GM23338 (cell line): ENCODE results near the gene MYOM1. TPM values are rescaled to one million over a fixed set of nuclear protein-coding genes. Genes with fewer than 3 reads are reported as not detected.

Experiments
- ATAC-seq: fragments of 200-7000 bp; cut with Tn5 transposase; 3 replicates; pipeline ENCODE4 v1.9.1; 2020
- DNase-seq: peaks from one replicate; pipeline ENCODE4 v3.0.0-alpha.2; 2015; ENCODE audit warnings: low spot score
- H2AFZ ChIP-seq: fragments of 200-600 bp; sonication (generic); 2 replicates; pipeline ENCODE4 v1.8.0; 2016; ENCODE audit warnings: antibody characterized with exemption, mild to moderate bottlenecking, moderate library complexity
- H3F3A ChIP-seq: fragments of 200-600 bp; sonication (generic); replicated peaks from 2 replicates; pipeline ENCODE4 v1.8.0; 2017; ENCODE audit warnings: antibody characterized with exemption, mixed run types, low read depth
- H3K27ac ChIP-seq: fragments of 200-600 bp; sonication (generic); 2 replicates; pipeline ENCODE4 v1.6.1; 2016; ENCODE audit warnings: low read depth
- H3K27me3 ChIP-seq: fragments of 200-600 bp; sonication (generic); 2 replicates; pipeline ENCODE4 v1.8.0; 2016; ENCODE audit warnings: mild to moderate bottlenecking, mixed run types, moderate library complexity; ENCODE audit not compliant: insufficient read depth
- H3K36me3 ChIP-seq: fragments of 200-600 bp; sonication (generic); 2 replicates; pipeline ENCODE4 v1.8.0; 2016; ENCODE audit warnings: mild to moderate bottlenecking; ENCODE audit not compliant: insufficient read depth
- H3K4me1 ChIP-seq: fragments of 200-600 bp; sonication (generic); 2 replicates; pipeline ENCODE4 v1.8.0; 2016; ENCODE audit warnings: mild to moderate bottlenecking, moderate library complexity; ENCODE audit not compliant: insufficient read depth
- H3K4me2 ChIP-seq: fragments of 200-600 bp; sonication (generic); 2 replicates; pipeline ENCODE4 v1.7.1; 2017; ENCODE audit warnings: mixed run types
- H3K4me3 ChIP-seq: fragments of 200-600 bp; sonication (generic); 2 replicates; pipeline ENCODE4 v1.6.1; 2016; ENCODE audit warnings: mixed run types
- H3K79me2 ChIP-seq: fragments of 200-600 bp; sonication (generic); replicated peaks from 2 replicates; pipeline ENCODE4 v1.8.0; 2017; ENCODE audit warnings: mild to moderate bottlenecking; ENCODE audit not compliant: insufficient read depth
- H3K9me2 ChIP-seq: fragments of 200-600 bp; sonication (generic); 2 replicates; pipeline ENCODE4 v1.8.0; 2017; ENCODE audit not compliant: insufficient read depth
- H4K20me1 ChIP-seq: fragments of 200-600 bp; sonication (generic); replicated peaks from 2 replicates; pipeline ENCODE4 v1.8.0; 2017; ENCODE audit warnings: mild to moderate bottlenecking; ENCODE audit not compliant: insufficient read depth
- H3K27ac Mint-ChIP-seq: 2 replicates; pipeline ENCODE4 v1.8.0; 2020; ENCODE audit warnings: inconsistent platforms, mild to moderate bottlenecking, moderate library complexity, mixed read lengths
- H3K27me3 Mint-ChIP-seq: 3 replicates; pipeline ENCODE4 v1.8.0; 2022; ENCODE audit warnings: low read depth, mild to moderate bottlenecking, moderate library complexity, mixed read lengths, inconsistent platforms; ENCODE audit not compliant: insufficient read depth, poor library complexity
- H3K36me3 Mint-ChIP-seq: 3 replicates; pipeline ENCODE4 v1.8.0; 2021; ENCODE audit warnings: low read depth, mild to moderate bottlenecking, inconsistent platforms, moderate library complexity, mixed read lengths
- H3K4me1 Mint-ChIP-seq: 3 replicates; pipeline ENCODE4 v1.8.0; 2020; ENCODE audit warnings: mild to moderate bottlenecking, inconsistent platforms, mixed read lengths
- H3K4me3 Mint-ChIP-seq: 3 replicates; pipeline ENCODE4 v1.8.0; 2021; ENCODE audit warnings: moderate library complexity, mild to moderate bottlenecking, inconsistent platforms, mixed read lengths
- H3K9me3 Mint-ChIP-seq: 3 replicates; pipeline ENCODE4 v1.8.0; 2020; ENCODE audit warnings: moderate library complexity, mild to moderate bottlenecking, inconsistent platforms, mixed read lengths
- CREB1 ChIP-seq: fragments of 250-450 bp; sonication (Bioruptor Pico); IDR thresholded peaks from 2 replicates; pipeline ENCODE4 v1.5.0; 2020; ENCODE audit warnings: low read depth, mild to moderate bottlenecking, moderate library complexity
- EZH2 ChIP-seq: fragments of 200-600 bp; sonication (generic); IDR thresholded peaks from one replicate; pipeline ENCODE4 v1.8.0; 2017; ENCODE audit warnings: antibody characterized with exemption, mild to moderate bottlenecking, low read depth; ENCODE audit not compliant: unreplicated experiment
- EZH2phosphoT487 ChIP-seq: fragments of 200-600 bp; sonication (generic); IDR thresholded peaks from one replicate; pipeline ENCODE4 v1.8.1; 2018; ENCODE audit warnings: antibody characterized with exemption; ENCODE audit not compliant: unreplicated experiment
- NANOG ChIP-seq: IDR thresholded peaks from 2 replicates; pipeline ENCODE4 v1.6.1; 2016; ENCODE audit warnings: antibody characterized with exemption, borderline replicate concordance
- ZNF331 ChIP-seq: fragments of 250-450 bp; sonication (Bioruptor Pico); IDR thresholded peaks from 2 replicates; pipeline ENCODE4 v1.5.0; 2020; ENCODE audit warnings: low read depth, mild to moderate bottlenecking, moderate library complexity
- polyA plus RNA-seq: library from polyadenylated mRNA; unstranded; fragments of >200 nt; fragmentation: Nextera tagmentation; extraction: Ambion mirVana; gene quantifications from 2 replicates; pipeline ENCODE4 v1.2.1, GENCODE V29; 2016
- total RNA-seq: library from RNA; depleted of rRNA; stranded (reverse); fragments of >200 nt; shearing (Covaris generic); gene quantifications from 2 replicates; pipeline ENCODE4 v1.2.3, GENCODE V29; 2014
- TF ChIP-seq, protein P1 (sequence below): fragments of 250-450 bp; sonication (Bioruptor Pico); IDR thresholded peaks from 2 replicates; pipeline ENCODE4 v1.5.0; 2020; ENCODE audit warnings: mild to moderate bottlenecking, moderate library complexity

MYOM1 gene
- total and polyA plus RNA-seq, 2 experiments from 2014 or later, result 0.27 to 0.38 TPM

GRCh38 chr18:3124822-3125221 is 94.9 kb downstream of the MYOM1 start (continued):
- TF ChIP-seq, protein P1, sequence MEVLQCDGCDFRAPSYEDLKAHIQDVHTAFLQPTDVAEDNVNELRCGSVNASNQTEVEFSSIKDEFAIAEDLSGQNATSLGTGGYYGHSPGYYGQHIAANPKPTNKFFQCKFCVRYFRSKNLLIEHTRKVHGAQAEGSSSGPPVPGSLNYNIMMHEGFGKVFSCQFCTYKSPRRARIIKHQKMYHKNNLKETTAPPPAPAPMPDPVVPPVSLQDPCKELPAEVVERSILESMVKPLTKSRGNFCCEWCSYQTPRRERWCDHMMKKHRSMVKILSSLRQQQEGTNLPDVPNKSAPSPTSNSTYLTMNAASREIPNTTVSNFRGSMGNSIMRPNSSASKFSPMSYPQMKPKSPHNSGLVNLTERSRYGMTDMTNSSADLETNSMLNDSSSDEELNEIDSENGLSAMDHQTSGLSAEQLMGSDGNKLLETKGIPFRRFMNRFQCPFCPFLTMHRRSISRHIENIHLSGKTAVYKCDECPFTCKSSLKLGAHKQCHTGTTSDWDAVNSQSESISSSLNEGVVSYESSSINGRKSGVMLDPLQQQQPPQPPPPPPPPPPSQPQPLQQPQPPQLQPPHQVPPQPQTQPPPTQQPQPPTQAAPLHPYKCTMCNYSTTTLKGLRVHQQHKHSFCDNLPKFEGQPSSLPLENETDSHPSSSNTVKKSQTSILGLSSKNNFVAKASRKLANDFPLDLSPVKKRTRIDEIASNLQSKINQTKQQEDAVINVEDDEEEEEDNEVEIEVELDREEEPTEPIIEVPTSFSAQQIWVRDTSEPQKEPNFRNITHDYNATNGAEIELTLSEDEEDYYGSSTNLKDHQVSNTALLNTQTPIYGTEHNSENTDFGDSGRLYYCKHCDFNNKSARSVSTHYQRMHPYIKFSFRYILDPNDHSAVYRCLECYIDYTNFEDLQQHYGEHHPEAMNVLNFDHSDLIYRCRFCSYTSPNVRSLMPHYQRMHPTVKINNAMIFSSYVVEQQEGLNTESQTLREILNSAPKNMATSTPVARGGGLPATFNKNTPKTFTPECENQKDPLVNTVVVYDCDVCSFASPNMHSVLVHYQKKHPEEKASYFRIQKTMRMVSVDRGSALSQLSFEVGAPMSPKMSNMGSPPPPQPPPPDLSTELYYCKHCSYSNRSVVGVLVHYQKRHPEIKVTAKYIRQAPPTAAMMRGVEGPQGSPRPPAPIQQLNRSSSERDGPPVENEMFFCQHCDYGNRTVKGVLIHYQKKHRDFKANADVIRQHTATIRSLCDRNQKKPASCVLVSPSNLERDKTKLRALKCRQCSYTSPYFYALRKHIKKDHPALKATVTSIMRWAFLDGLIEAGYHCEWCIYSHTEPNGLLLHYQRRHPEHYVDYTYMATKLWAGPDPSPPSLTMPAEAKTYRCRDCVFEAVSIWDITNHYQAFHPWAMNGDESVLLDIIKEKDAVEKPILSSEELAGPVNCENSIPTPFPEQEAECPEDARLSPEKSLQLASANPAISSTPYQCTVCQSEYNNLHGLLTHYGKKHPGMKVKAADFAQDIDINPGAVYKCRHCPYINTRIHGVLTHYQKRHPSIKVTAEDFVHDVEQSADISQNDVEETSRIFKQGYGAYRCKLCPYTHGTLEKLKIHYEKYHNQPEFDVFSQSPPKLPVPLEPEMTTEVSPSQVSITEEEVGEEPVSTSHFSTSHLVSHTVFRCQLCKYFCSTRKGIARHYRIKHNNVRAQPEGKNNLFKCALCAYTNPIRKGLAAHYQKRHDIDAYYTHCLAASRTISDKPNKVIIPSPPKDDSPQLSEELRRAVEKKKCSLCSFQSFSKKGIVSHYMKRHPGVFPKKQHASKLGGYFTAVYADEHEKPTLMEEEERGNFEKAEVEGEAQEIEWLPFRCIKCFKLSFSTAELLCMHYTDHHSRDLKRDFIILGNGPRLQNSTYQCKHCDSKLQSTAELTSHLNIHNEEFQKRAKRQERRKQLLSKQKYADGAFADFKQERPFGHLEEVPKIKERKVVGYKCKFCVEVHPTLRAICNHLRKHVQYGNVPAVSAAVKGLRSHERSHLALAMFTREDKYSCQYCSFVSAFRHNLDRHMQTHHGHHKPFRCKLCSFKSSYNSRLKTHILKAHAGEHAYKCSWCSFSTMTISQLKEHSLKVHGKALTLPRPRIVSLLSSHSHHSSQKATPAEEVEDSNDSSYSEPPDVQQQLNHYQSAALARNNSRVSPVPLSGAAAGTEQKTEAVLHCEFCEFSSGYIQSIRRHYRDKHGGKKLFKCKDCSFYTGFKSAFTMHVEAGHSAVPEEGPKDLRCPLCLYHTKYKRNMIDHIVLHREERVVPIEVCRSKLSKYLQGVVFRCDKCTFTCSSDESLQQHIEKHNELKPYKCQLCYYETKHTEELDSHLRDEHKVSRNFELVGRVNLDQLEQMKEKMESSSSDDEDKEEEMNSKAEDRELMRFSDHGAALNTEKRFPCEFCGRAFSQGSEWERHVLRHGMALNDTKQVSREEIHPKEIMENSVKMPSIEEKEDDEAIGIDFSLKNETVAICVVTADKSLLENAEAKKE (CRISPR knock-in tag), result no peak
- TF ChIP-seq CREB1 (CRISPR knock-in tag) (no peak), ZNF331 (no peak), NANOG (no peak), EZH2phosphoT487 (no peak)

DNA sequence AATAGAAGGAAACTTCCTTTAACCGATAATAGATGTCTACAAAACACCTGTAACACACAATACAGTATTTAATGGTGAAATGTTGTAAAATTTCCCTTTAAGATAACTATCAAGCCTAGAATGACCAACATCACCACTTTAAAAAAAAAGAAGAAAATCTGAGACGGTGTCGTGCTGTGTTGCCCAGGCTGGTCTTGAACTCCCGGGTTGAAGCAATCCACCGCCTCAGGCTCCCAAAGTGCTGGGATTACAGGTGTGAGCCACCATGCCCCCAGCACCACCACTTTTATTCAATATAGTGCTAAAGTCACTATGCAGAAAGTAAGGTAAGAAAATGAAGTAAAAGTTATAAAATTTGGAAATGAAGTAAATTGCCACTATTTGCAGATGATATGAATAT is 96.9 kb downstream of the MYOM1 start:
- H3K27me3 Mint-ChIP-seq, result peaks cover 2% of the 10 kb centered on the region
- H3K4me2 ChIP-seq, result no peak overlapping the region
- H3K4me1 Mint-ChIP-seq, result peaks cover 14% of the 10 kb centered on the region; the same call in 2 of the 3 replicates
- no peaks in the 10 kb centered on the region for H3K79me2 ChIP-seq
- no peaks in the 10 kb centered on the region for H3F3A ChIP-seq
- peaks cover 8% of the 10 kb centered on the region; the same call in 1 of the 2 replicates for H3K4me1 ChIP-seq
- H3K36me3 ChIP-seq, result no peaks in the 10 kb centered on the region
- H3K9me2 ChIP-seq, result no peaks in the 10 kb centered on the region
- H3K4me3 ChIP-seq, result no peak overlapping the region
- H3K9me3 Mint-ChIP-seq, result no peaks in the 10 kb centered on the region; the same call in 2 of the 3 replicates
- H3K27ac Mint-ChIP-seq, result no peak overlapping the region
- no peak overlapping the region for H3K4me3 Mint-ChIP-seq
- H3K36me3 Mint-ChIP-seq, result no peaks in the 10 kb centered on the region
- no peak overlapping the region for H2AFZ ChIP-seq
- ATAC-seq (no peak), DNase-seq (no peak)
- no peaks in the 10 kb centered on the region for H4K20me1 ChIP-seq
- no peak overlapping the region for H3K27ac ChIP-seq
- H3K27me3 ChIP-seq, result no peaks in the 10 kb centered on the region
- no peak for TF ChIP-seq EZH2
